ENCODE measurements around the gene LAMTOR1.
"Not testable (repeated sequence)": the region's sequence is repeated elsewhere in the genome, so short reads cannot be mapped to it uniquely, and the experiment has no call there.

LAMTOR1 gene

GRCh38 chr11:72139500-72139899, 36.4 kb upstream of the LAMTOR1 start:
- no peak for TF ChIP-seq CTCF (IDR thresholded peaks at IDR 0.05; ENCODE audit: extremely low read depth, missing control alignments)

GRCh38 chr11:72138821-72139390, 35.8 kb upstream of the LAMTOR1 start:
- DNase-seq (ENCODE audit: low spot score): no peak
- no peak for TF ChIP-seq CTCF (IDR thresholded peaks at IDR 0.05; ENCODE audit: extremely low read depth, missing control alignments)

More at GRCh38 chr11:72139500-72139899, 36.4 kb upstream of the LAMTOR1 start:
- no peak for DNase-seq (ENCODE audit: low spot score)

GRCh38 chr11:72136684-72137262, 33.7 kb upstream of the LAMTOR1 start:
- TF ChIP-seq CTCF (IDR thresholded peaks at IDR 0.05; ENCODE audit: extremely low read depth, missing control alignments): no peak
- DNase-seq (ENCODE audit: low spot score): no peak

GRCh38 chr11:72135891-72136683, 33.0 kb upstream of the LAMTOR1 start:
- no peak for DNase-seq (ENCODE audit: low spot score)
- no peak for TF ChIP-seq CTCF (IDR thresholded peaks at IDR 0.05; ENCODE audit: extremely low read depth, missing control alignments)

GRCh38 chr11:72135473-72135872, 32.4 kb upstream of the LAMTOR1 start, which contains the start of gene FOLR3:
Gene FOLR3 (plus strand): TSS chr11:72135725. CDS start chr11:72135953, 228 bp downstream.
- not testable (repeated sequence) for DNase-seq (ENCODE audit: low spot score)

GRCh38 chr11:72132646-72133045, 29.5 kb upstream of the LAMTOR1 start:
- no peak for TF ChIP-seq CTCF (IDR thresholded peaks at IDR 0.05; ENCODE audit: extremely low read depth, missing control alignments)
- no peak for DNase-seq (ENCODE audit: low spot score)

- DNase-seq (ENCODE audit: low spot score): no peak
These were observed 26.3 kb upstream of the LAMTOR1 start for GRCh38 chr11:72129381-72129780.

More at GRCh38 chr11:72129381-72129780, 26.3 kb upstream of the LAMTOR1 start:
- TF ChIP-seq CTCF (IDR thresholded peaks at IDR 0.05; ENCODE audit: extremely low read depth, missing control alignments): no peak
